ENCODE results near the gene MRPL12. TPM values are rescaled to one million over a fixed set of nuclear protein-coding genes. Genes with fewer than 3 reads are reported as not detected.
A peak's percentile ranks its signal among the peaks of the same experiment; 100 is the strongest.
"Not testable (repeated sequence)": the region's sequence is repeated elsewhere in the genome, so short reads cannot be mapped to it uniquely, and the experiment has no call there.

MRPL12 gene
- total RNA-seq, 1 donor from 2014 or later = 177 TPM

DNA sequence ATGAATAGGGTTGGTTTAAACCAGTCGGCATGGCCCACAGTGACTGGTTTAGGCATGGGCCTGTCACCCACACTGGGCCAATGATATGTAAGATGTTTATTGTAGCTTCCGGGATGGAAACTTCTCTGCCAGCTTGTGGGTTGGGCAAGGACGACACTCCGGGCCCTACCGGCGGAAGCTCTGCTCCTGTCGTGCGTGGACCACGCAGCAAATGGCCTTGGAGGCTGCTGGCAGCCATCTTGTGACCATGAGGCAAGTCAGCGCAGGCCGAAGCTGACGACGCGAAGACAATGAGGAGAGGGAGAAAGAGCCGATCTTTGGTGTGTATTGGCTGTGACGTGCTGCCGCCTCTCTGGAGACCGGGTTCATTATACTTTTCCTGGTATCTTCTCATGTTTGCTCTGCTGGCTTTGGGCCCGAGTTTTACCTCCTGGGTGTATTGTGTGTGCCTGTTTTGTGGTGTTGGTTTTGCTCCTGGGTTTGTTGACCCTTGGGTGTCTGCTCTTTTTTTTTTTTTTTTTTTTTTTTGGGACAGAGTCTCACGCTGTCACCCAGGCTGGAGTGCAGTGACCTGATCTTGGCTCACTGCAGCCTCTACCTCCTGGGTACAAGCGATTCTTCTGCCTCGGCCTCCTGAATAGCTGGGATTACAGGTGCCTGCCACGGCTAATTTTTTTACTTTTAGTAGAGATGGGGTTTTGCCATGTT is 24.3 kb downstream of the MRPL12 start:
- ATAC-seq (no peak), DNase-seq (ENCODE audit: missing footprints) (no peak)
- intact Hi-C loops (cut with DNase I) = no loop called here

DNA sequence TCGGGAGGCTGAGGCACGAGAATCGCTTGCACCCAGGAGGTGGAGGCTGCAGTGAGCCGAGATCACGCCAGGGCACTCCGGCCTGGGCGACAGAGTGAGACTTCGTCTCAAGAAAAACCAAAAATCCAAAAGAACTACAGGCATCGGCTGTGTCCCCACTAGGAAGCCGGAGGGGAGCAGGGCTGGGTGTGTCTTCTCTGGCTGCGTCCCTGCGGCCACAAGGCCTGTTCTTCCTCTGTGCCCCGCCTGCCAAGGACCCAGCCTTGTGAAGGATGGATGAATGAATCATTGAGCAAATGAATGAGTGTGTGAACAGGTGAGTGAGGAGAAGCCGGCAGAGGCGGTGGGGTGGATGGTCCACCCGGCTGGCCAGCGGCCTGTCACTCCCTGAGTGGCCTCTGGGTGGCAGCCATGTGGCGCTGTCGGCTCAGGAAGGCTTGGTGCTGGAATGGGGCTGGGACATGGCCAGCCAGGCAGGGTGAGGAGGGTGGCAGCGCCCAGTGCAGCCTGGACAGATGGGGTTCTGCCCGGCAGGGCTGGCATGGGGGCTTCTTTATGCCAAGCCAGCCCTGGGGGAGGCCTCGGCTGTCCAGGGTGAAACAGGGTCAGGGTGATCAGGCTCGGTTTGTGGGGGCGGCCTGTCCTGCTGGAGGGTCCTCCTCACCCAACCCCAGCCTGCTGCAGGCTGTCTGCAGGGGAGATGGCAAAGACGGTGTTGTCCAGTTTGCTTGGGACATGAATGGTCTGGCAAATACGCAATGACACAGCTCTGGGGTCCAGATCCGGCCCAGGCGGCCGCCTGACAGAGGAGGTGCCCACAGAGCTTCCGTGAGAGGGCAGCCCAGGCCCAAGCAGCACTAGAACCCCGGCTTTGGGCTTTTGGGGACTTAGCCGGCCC is 30.6 kb downstream of the MRPL12 start:
- DNase-seq (ENCODE audit: missing footprints) (peak; percentile 93), ATAC-seq (peak; percentile 91)
- intact Hi-C loops (cut with DNase I) = no loop called here

DNA sequence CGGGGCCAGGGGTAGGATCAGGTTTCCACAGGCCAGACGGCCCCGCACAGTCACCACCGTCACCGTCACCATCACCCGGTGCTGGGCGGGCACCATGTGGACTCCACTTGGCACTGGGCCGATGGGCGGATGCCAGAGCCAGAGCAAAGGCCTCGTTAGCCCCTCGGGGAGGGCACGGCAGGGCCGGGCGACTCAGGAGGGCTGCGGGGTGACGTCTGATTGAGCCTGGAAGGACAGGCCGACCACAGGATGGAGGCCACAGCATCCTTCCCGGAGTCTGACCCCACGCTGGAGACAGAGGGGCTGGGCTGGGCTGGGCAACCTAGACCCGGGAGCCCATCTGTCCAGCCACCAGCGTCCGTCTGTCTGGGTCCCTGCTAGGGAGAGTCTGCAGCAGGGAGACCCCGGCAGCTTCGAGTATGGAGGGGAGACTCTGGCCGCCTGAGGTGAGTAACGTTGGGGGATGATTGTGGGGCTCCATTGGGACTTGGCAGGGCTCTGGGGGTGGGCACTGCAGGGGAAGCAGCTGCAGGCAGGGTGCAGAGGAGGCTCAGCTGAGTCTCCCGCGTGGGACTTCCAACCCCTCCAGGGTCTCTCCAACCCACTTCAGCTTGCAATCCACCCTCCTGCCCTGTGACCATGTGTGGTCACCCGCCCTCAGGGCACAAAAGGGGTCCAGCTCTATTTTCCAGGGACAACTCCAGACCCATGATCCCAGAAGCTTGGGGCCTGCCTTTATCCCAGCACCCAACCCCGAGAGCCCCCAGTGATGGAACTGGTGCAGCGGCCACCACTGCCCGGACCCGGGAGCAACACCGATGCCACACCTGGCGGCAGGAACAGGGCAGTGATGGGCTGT is 31.5 kb downstream of the MRPL12 start:
- DNase-seq (ENCODE audit: missing footprints) (no peak), ATAC-seq (no peak)
- intact Hi-C loops (cut with DNase I) = no loop called here

DNA sequence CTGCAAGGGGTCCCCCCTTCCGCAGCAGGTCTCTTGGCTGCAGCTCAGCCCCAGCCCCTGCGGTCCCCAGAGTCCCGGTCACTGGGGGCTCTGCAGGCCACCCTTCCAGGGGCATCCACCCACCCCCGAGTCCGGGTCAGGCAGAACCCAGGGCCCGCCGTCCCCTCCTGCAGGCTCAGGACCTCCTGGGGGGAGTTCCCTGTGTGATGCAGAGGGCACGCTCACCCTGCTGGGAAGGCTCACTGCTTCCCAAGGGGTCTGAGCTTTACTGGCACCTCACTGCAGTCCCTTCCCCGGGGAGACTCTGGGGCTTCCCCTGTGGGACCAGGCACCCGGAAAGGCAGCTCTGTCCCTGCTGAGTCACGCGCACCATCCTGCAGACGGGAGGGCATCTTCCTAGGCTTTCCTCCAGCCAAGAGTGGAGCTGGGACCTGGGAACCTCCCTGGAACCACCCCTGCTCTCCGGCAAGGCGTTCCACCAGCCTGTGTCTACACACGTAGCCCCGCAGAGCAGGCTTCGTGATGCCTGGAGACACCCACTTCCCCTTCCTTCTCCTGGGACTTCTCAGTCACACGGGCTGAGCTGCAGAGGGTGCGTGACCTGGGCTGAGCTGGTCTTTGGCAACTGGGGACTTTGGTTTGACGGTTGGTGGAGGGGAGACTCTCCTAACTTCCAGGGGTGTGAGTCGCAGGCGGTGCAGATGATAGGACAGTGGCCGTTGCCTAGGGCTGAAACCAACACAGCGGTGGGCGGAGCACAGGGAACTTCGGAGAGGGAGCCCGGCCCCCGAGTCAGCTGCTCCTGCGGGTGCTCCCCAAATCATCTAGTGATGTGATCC is 32.3 kb downstream of the MRPL12 start:
- DNase-seq (ENCODE audit: missing footprints) (no peak), ATAC-seq (peak; percentile 15)
- intact Hi-C loops (cut with DNase I) = no loop called here

DNA sequence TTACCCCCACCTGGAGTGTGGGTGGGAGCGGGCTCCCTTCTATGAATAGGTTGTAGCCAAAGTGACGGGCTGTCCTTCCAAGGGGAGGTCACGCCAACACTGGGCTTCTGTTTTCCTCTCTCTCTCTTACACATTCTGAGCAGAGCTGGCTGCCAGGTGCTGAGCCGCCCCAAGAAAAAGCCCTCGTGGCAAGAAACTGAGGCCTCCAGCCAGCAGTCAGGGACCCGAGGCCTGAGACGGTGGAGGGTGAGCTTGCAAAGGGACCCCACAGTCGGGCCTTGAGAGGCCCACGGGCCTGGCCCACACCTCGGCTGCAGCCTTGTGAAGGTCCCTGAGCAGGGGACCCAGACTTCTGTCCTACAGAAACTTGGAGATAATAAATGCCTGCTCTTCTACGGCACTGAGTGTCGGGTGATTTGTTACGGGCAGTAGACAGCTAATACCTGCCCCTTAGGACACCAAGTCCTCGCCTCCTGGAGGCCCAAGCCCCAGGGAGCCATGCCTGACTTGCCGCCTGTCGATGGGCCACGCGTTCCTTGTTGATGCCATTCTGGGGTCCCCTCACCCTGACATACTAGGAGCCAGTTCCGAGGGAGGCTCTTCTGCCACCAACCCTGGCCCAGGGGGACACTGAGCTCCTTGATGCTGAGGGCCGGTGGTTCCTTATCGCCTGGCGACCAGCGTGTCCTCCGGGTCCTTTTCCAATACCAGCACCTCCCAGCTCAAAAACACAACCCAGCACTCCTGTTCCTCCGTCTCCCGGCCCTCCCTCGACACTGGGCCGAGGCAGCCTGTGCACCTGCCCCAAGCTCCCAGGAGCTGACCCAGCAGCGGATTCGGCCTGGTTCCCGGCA is 35.0 kb downstream of the MRPL12 start:
- intact Hi-C loops (cut with DNase I) = no loop called here
- ATAC-seq = no peak
- no peak for DNase-seq (ENCODE audit: missing footprints)

DNA sequence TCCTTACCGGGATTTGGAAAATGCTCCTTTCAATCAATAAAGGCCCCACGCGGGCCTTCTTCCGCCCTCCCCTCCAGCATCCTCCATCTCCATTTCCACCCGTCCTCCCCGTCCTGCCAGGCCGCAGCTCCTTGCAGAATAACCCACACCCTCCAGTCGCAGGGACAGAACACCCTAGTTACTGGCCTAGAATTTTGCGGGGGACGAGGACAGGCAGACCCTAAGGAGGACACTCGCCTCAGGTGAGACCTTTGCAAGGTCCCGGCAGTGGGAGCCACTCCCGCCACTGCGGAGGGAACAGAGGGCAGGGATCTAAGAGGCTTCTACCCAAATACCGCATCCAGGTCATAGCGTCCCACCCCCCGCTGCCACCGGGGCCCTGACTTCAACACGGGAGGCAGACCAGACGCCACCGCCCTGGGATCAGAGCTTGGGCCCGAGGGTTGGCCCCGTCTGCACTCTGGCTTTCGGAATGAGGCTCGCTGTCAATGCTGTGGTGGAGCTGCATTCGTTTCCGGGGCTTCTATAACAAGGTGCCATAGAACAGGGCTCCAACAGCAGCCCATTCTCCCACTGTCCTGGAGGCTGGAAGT is 35.7 kb downstream of the MRPL12 start:
- DNase-seq (ENCODE audit: missing footprints) = no peak
- intact Hi-C loops (cut with DNase I) = no loop called here
- no peak for ATAC-seq

DNA sequence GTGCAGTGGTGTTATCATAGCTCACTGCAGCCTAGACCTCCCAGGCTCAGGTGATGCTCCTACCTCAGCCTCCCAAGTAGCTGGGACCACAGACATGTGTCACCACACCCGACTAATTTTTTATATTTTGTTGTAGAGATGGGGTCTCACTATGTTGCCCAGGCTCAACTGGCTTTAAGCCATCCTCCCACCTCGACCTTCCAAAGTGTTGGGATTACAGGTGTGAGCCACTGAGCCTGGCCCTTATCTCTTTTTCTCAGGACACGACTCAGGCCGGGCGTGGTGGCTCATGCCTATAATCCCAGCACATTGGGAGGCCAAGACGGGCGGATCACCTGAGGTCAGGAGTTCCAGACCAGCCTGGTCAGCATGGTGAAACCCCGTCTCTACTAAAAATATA is 36.4 kb downstream of the MRPL12 start:
- ATAC-seq; DNase-seq (ENCODE audit: missing footprints); intact Hi-C loops (cut with DNase I): not testable (repeated sequence)

DNA sequence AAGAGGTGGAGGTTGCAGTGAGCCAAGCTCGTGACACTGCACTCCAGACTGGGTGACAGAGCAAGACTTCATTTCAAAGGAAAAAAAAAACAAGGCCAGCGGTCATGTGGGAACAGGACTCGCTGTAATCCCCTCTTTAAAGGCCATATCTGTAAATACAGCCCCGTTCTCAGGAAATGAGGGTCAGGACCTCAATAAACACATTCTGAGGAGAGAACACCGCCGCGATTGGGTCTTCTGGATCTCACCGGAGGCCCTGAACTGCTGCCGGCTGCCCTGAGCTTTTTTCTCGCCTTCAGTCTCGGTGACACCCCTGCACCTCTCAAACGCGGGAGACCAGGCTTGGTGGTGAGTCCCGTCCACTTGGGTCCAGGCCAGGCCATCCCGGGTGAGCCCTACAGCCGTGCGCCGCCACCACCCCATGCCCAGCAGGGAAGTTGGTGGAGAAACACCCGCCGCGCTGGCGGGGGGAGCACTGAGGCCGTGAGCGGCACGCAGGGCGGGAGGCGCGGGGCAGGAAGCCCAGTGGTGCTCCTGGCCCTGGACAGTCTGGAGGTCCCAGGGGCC is 37.3 kb downstream of the MRPL12 start:
- no peak for DNase-seq (ENCODE audit: missing footprints)
- ATAC-seq = no peak
- intact Hi-C loops (cut with DNase I) = no loop called here

DNA sequence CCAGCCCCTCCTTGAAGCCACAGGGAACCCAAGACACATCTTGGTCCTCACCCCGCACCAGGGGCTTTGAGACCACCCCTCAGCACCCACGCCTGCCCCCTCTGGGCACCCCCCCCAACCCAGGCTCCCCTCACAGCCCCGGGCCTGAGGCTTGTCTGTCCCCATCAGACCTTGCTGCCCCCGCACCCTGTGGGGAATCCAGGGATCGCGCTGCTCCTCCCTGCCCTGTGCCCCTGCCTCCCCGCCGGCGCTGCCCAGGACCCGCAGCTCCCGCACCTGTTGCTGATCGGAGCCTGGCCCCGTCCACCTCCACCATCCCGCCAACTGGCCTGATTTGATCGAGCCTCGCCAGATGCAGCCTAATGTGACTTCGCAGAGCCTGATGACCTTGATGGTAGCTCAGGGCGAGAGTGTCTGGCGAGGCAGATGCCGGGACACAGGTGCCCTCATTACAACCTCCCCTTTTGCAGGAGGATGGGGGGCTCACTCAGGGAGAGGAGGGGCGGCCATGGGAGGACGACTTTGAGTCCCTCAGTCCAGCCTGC is 38.0 kb downstream of the MRPL12 start:
- DNase-seq (ENCODE audit: missing footprints) (no peak), ATAC-seq (no peak)
- intact Hi-C loops (cut with DNase I) = no loop called here

DNA sequence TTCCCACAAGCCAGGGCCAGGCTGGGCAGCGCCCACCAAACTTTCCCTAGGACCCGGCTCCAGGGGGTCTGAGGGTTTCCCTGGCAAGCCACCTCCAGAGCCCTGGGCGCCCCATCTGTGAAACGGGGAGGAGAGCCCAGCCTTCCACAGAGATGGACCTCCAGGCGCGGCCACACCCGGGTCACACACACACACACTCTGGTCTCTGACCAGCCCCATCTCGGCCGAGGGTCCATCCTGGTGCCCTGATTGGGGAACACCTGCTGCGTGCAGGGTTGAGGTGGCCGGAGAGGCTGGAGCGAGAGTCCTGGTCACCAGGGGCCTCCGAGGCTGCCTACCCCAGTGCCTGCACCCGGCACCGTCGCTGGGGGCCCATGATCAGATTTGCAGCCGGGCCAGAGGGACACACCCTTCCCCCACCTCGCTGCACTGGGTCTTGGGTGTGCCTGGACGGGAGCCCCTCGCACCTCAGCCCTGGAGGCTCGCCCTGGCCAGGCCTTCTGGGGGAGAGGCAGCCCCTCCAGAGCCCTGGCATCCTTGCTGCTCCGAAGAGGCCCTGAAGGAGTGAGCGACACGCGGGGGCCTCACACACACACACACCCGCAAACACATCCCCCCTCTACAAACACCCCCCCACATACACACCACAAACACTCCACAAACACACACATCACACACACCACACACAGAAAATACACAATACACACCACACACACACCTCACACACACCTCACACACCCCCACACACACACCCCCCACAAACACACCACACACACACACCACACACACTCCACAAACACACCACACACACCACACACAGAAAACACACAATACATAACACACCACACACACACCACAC is 38.7 kb downstream of the MRPL12 start:
- no peak for ATAC-seq
- intact Hi-C loops (cut with DNase I) = no loop called here
- no peak for DNase-seq (ENCODE audit: missing footprints)

Small RNA genes lying within 50 kb of the gene (microRNA-seq; reads per million reads assigned to microRNA genes)
- gene MIR6786 = not detected

Other genes with a start within 250 kb of the MRPL12 start
- gene ACTG1, start 190.6 kb upstream of the MRPL12 start, total RNA-seq = 468 TPM
- gene FSCN2, start 175.0 kb upstream of the MRPL12 start, total RNA-seq = 0.19 TPM
- 14.8 TPM for gene FAAP100, start 151.0 kb upstream of the MRPL12 start, total RNA-seq
- 82.0 TPM for gene NPLOC4, start 66.3 kb upstream of the MRPL12 start, total RNA-seq
- gene TSPAN10, start 66.2 kb upstream of the MRPL12 start, total RNA-seq = 0.24 TPM
- gene PDE6G, start 46.8 kb upstream of the MRPL12 start, total RNA-seq = not detected
- gene OXLD1, start 36.8 kb upstream of the MRPL12 start, total RNA-seq = 18.6 TPM
- gene CCDC137, start 36.6 kb upstream of the MRPL12 start, total RNA-seq = 6.1 TPM
- 11.9 TPM for gene ARL16, start 19.6 kb upstream of the MRPL12 start, total RNA-seq
- gene HGS, start 19.4 kb upstream of the MRPL12 start, total RNA-seq = 36.6 TPM
- gene SLC25A10, start 8.9 kb downstream of the MRPL12 start, total RNA-seq = 7.4 TPM
- gene GCGR, start 100.8 kb downstream of the MRPL12 start, total RNA-seq = not detected
- 109 TPM for gene MCRIP1, start 129.9 kb downstream of the MRPL12 start, total RNA-seq
- gene PPP1R27, start 131.7 kb downstream of the MRPL12 start, total RNA-seq = not detected
- 355 TPM for gene P4HB, start 157.2 kb downstream of the MRPL12 start, total RNA-seq
- gene ARHGDIA, start 168.0 kb downstream of the MRPL12 start, total RNA-seq = 126 TPM
- 35.5 TPM for gene ALYREF, start 188.2 kb downstream of the MRPL12 start, total RNA-seq
- gene ANAPC11, start 188.4 kb downstream of the MRPL12 start, total RNA-seq = 179 TPM
- gene NPB, start 198.9 kb downstream of the MRPL12 start, total RNA-seq = 0.38 TPM
- gene PCYT2, start 208.0 kb downstream of the MRPL12 start, total RNA-seq = 31.0 TPM
- 6.2 TPM for gene SIRT7, start 214.8 kb downstream of the MRPL12 start, total RNA-seq
- 26.2 TPM for gene MAFG, start 224.4 kb downstream of the MRPL12 start, total RNA-seq
- 6.2 TPM for gene PYCR1, start 233.9 kb downstream of the MRPL12 start, total RNA-seq
- 3.7 TPM for gene MYADML2, start 243.9 kb downstream of the MRPL12 start, total RNA-seq